Superior temporal gyrus (tissue), 1 donor: ENCODE data around the gene KIF27.
"Not testable (repeated sequence)": the region's sequence is repeated elsewhere in the genome, so short reads cannot be mapped to it uniquely, and the experiment has no call there.

ENCODE experiments used
- DNase-seq: peaks from one replicate; pipeline ENCODE4 v3.0.0-alpha.2; 2016; ENCODE audit errors: extremely low spot score

The KIF27 gene

DNA sequence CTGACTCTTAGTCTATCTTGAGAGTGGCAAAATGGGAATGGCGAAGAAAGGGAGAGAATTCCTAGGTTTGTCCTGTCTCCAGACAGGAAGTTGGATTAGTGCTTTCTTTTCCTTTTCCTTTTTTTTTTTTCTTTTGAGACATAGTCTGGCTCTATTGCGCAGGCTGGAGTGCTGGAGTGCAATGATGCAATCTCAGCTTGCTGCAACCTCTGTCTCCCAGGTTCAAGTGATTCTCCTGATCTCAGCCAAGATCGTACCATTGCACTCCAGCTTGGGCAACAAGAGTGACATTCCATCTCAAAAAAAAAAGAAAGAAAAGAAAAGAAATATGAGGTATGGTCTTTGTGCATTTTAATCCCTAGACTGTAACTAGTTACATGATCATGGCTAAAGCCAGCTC lies 12.6 kb upstream of the KIF27 start:
- no peak for DNase-seq

GRCh38 chr9:83932851-83933250 lies 11.6 kb upstream of the KIF27 start:
- no peak for DNase-seq

DNA sequence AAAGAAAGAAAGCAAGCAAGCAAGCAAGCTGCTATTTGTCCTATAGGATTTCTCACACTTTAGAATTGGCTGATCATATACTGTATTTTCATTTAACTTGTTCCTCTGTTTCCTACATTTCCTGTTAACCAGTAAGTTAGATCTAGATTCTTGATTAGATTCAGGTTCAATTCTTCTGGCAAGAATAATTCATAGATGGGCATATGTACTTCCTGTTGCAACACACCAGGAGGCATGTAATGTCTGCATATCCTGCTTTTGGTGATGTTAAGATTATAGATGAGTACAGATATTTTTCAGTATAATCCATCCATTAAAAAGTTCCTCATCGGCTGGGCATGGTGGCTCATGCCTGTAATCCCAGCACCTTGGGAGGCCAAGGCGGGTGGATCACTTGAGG lies 10.8 kb upstream of the KIF27 start:
- no peak for DNase-seq

DNA sequence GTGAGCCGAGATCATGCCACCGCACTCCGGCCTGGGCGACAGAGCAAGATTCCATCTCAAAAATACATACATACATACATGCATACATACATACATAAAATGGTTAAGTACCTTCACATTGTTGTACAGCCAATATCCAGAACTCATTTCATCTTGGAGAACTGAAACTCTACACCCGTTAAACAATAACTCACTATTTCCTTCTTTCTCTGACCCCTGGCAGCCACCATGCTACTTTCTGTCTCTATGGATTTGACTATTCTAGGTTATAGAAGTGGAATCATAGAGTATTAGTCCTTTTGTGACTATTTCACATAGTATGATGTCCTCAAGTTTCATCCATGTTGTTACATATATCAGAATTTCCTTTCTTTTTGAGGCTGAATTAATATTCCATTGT lies 9.6 kb upstream of the KIF27 start:
- no peak for DNase-seq

DNA sequence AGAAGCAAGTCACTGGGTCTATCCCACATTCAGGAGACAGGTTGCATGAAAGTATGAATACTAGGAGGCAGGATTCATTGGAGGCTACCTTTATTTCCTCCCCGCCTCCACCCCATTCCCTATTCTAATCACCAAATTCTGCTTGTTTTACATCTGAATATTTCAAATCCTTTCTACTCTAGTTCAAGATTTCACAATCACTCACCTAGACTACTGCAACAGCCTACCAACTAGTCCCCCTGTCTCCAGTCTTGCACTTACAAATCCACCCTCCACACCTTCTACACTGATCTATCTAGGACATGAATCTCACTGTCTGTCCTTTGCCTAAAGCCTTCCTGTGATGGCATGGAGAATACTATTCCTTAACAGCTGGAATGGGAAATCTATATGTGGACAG lies 6.4 kb upstream of the KIF27 start:
- DNase-seq, result no peak

DNA sequence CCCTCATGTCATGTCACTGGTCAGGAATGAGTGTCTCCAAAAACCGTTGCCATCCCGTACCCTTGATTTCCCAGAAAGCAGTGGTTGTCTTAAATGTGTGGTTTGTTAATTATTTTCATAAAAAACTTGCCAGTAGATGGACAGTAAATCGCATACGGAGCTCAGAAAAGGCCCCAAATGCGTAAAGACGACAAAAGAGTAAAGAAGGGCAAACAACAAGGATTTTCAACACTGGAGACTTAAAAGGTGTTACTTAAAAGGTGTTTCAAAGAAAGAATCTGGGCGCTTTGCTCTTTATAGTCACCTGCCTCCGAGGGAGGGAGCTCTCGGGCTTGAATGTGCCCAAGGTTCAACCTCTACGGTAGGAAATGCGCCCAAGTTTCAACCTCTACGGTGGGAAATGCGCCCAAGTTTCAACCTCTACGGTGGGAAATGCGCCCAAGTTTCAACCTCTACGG lies 734 bp downstream of the KIF27 start:
- DNase-seq, result peak; percentile 64

DNA sequence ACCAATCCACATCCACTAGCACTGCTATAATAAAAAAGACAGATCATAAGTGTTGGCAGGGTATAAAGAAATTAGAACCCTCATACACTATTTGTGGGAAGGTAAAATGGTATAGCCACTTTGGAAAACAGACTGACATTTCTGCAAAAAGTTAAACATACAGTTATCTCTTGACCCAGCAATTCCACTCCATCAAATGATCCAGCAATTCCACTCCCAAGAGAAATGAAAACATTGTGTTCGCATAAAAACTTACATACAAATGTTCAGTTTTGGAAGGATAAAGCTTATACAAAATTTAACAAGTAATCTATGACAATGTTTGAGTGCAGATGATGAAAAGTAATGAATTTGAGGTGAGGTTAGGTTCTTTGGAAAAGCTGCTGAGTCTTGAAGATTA lies 2.1 kb downstream of the KIF27 start:
- DNase-seq, result no peak

- peak; percentile 49 for DNase-seq
These were observed 9.0 kb downstream of the KIF27 start for GRCh38 chr9:83912194-83912593.

DNA sequence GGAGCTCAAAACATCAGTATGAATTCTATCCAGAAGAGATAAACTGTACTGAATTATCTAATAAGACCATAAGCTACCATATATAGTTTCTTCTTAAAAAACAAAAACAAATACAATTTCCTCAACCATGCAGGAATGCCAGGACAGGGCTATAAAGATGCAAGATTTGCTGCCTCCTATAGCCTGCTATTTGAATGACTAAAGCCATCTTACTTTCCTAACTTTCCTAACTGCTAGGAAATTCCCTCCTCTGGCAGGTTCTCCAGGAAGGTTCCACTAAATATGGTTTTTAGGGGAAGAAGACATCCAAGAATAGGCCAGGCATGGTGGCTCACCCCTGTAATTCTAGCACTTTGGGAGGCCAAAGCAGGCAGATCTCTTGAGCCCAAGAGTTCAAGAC lies 15.1 kb downstream of the KIF27 start:
- no peak for DNase-seq

DNA sequence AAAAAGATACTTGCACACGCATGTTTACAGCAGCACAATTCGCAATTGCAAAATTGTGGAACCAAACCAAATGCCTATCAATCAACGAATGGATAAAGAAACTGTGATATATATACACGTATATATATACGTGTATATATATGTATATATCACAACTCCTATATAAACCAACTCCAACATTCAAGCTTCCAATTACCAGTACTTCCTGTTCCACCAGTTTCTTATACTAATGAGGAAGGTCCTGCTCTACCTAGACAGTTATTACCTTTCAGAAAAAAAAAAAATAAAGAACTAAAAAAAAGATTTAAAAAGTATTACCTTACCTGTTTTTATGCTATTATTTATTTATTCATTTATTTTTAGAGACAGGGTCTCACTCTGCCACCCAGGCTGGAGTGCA lies 20.6 kb downstream of the KIF27 start:
- DNase-seq, result not testable (repeated sequence)

- DNase-seq, result not testable (repeated sequence)
These were observed 26.9 kb downstream of the KIF27 start for GRCh38 chr9:83894301-83894700.

GRCh38 chr9:83886498-83886897 lies 34.7 kb downstream of the KIF27 start:
- DNase-seq, result not testable (repeated sequence)

DNA sequence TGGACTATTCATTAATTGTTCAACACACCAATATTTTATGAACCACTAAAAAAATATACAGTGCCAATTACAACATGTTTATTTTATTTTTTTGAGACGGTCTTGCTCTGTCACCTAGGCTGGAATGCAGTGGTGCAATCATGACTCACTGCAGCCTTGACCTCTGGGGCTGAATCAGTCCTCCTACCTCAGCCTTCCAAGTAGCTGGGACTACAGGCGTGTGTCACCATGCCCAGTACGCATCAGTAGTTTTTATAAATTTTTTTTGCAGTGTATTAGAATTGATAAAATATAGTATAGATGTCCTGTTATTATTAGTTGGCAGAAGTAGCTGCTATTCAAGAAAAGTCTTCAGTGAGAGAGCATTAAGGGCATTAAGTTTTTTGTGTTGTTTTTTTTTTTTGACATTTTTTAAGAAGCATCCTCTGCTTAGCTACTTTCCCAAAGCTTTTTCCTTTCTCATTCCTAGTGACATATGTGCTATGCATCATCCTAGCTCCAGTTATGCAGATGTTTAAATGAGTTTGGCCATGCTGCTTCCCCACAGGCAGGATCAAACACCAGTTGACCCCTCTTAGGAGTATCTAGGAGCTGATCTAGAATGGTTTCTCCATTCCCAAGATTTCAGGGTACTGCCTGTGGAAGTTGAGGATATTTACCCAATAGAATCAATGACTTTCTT lies 35.5 kb downstream of the KIF27 start:
- DNase-seq, result not testable (repeated sequence)

DNA sequence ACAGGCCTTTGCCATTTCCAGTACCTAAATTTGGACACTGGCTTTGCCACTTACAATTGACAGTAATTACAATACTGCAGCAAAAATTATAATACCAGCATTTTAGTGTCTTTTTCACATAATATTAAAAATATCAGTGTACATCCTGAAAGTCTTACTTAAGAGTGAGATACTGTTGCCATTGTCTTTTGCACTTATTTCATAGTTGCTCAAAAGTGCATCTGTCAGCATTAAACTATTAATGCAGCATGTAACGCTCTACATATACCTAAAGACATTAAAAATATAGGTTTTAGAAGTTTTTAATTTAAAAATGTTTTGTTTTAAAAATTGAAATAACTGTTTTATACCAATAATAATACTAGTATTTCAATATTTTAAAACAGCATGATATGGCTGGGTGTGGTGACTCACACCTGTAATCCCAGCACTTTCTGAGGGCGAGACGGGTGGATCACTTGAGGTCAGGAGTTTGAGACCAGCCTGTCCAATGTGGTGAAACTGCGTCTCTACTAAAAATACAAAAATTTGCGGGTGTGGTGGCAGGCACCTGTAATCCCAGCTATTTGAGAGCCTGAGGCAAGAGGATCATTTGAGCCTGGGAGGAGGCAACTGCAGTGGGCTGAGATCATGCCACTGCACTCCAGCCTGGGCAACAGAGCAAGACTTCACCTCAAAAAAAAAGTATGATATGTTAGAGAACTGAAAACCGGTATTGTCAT lies 39.4 kb downstream of the KIF27 start:
- not testable (repeated sequence) for DNase-seq

- DNase-seq, result not testable (repeated sequence)
These were observed 45.7 kb downstream of the KIF27 start for GRCh38 chr9:83875559-83875958.

GRCh38 chr9:83849895-83850294 lies 71.3 kb downstream of the KIF27 start:
- DNase-seq, result not testable (repeated sequence)

DNA sequence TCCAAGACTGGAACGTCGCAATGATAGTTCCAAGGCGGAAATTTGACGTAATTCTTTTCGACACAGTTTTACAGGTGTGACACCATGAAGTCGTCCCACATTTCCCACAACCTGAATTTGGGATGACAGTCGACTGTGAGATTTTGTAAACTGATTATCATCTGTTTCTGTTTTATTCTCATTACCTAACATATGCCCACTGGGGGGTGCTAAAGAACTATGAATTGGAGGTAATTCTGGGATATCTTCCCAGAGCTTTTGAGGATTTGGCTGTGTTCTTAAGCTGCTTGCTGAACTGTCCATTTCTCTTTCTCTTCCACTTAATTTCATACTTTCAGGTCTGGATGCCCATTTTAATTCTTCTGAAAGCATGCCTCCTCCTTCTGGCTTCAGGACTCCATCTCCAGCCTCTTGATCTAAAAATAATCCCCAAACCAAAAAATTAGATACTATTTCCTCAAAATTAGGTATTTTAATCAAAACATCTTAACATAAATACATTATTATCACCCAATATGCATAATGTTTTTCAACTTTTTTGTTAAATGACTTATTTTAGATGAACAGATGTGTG lies 84.1 kb downstream of the KIF27 start:
- not testable (repeated sequence) for DNase-seq

GRCh38 chr9:83830426-83831071 lies 90.7 kb downstream of the KIF27 start:
- not testable (repeated sequence) for DNase-seq

DNA sequence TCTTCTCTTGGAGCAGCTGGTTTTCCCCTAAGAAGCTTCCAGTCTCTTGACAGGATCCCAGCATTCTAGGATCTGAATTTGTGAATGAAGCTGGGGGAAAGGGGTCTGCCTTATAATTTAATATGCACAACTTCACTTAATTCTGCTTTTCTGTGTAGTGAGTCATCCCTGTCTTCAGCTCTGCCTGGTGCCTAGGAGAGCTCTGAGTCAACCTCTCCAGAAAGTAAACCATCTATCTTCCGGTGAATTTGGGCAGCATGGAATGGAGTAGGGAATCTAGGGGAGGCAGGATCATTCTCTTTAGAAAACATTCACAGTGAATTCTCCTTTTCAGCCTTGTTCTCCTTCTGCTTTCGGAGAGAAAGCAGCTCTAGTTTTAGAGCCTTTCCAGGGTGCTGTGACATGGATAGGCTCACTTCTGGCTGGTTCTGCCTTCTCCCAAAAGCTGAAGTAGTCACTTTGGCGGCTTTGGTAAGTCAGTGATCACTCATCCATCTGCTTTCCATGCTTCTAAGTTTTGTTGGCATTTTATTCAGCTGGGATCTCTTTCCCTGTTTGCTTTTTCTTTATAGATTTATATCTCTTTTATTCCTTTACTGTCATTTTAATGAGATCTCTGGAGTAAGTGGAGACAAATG lies 96.1 kb downstream of the KIF27 start:
- not testable (repeated sequence) for DNase-seq

DNA sequence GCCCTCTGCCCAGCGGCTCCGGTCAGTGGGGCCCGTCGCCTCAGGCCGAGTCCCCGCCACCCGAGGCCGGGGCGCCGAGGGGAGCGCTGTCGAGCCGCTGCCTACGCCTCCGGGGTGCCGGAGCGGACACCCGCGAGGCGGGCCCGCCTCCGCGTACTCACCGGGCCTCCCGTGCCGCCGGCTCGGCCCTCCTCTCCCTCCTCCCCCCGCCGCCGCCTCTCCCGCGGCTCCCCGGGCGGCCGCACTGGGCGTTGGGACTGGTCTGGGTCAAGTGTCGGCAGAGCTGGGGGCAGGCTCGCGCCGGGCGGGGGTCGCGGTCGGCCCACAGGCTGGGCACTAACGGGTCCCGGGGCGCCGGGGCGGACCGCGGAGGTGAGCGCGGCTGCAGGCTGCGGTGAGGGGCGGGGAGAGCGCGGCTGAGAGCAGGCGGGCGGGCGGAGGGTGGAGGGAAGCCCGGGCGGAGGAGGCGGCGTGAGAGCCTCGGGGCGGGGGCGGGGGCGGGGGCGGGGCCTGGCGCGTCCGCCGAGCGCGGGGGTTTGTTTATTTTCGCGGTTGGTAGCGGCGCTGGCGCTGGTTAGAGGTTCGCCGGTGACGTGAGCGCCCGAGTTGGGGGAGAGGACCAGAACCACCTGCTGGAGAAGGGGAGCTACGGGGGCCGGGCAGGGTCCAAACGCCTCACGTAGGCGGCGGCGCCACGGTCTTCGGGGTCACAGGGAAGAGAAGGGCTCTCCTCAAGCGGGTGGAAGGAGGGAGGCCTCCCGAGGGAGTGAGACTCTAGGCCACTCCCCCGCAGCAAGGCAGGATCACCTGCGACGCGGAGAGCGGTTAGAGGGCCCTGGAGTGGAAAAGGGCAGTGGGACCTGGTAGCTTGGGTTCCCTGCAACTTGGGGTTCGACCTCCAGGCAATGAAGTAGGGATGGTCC lies 103.6 kb downstream of the KIF27 start, which contains the start of gene GKAP1:
GKAP1 (minus strand) TSS at position 414 of the 923 bp plus-strand sequence. CDS start 11,252 bp downstream, outside the sequence.
- peak; percentile 59 for DNase-seq

DNA sequence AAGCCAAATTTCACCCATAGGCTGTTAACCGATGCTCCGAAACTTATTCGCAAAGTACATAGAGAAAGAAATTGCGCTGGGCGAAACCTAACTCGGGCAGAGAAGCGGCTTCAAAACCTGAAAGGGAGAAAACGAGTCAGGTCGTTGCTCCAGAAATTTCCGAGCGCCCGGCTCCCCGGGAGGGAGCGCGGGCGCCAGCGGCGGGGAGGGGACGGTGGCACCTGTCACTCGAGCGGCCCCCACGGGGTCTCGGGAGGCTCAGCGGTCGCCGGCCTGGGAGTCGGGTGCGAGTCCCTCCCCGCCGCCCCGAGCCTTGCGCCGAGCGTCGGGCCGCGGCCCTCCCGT lies 104.2 kb downstream of the KIF27 start:
- not testable (repeated sequence) for DNase-seq
